Thymus (tissue), 11 donors: ENCODE data around the gene SAMD4B. TPM values are rescaled to one million over a fixed set of nuclear protein-coding genes. Genes with fewer than 3 reads are reported as not detected.

Source experiments
- DNase-seq, 9 donors: peaks; one replicate each; pipeline ENCODE4 v3.0.0-alpha.2; 2013; ENCODE audit warnings: low spot score in 9 of 9, low read depth in 6 of 9, missing footprints in 1 of 9
- H3K27ac ChIP-seq, 2 donors: one replicate each; pipeline ENCODE4 v1.5.1; 2013; ENCODE audit warnings: control low read depth in 1 of 2, low read depth in 1 of 2, low read length in 1 of 2, mild to moderate bottlenecking in 1 of 2, moderate library complexity in 1 of 2
- H3K27me3 ChIP-seq, 2 donors: one replicate each; pipeline ENCODE4 v1.5.1; 2013; ENCODE audit warnings: low read length in 1 of 2; ENCODE audit not compliant: control insufficient read depth in 2 of 2, insufficient read depth in 1 of 2
- H3K36me3 ChIP-seq, 2 donors: one replicate each; pipeline ENCODE4 v1.5.1; 2013; ENCODE audit warnings: low read length in 1 of 2, mild to moderate bottlenecking in 1 of 2, moderate library complexity in 1 of 2; ENCODE audit not compliant: control insufficient read depth in 2 of 2, insufficient read depth in 2 of 2
- H3K4me1 ChIP-seq, 2 donors: one replicate each; pipeline ENCODE4 v1.5.1; 2013; ENCODE audit warnings: low read length in 2 of 2; ENCODE audit not compliant: control insufficient read depth in 2 of 2, insufficient read depth in 2 of 2
- H3K4me3 ChIP-seq, 2 donors: one replicate each; pipeline ENCODE4 v1.5.1; 2013; ENCODE audit warnings: low read length in 2 of 2, control low read depth in 1 of 2, mild to moderate bottlenecking in 1 of 2
- H3K9me3 ChIP-seq, 2 donors: one replicate each; pipeline ENCODE4 v1.5.1; 2013; ENCODE audit warnings: low read length in 1 of 2, mild to moderate bottlenecking in 1 of 2; ENCODE audit not compliant: control insufficient read depth in 2 of 2, insufficient read depth in 1 of 2
- WGBS: extraction: QIAGEN DNeasy Blood & Tissue Kit; methylation state at CpG from one replicate; pipeline ENCODE4 v1.1.7; 2013; 5-methylcytosine and 5-hydroxymethylcytosine counted together
- polyA plus RNA-seq: library from polyadenylated mRNA; stranded (reverse); fragments of 200-250 nt; gene quantifications from one replicate; pipeline ENCODE4 v1.2.3, GENCODE V29; 2013
- total RNA-seq: library from RNA; stranded (reverse); fragments of 120-200 nt; gene quantifications from one replicate; pipeline ENCODE4 v1.2.4, GENCODE V29; 2013
- donor health status: healthy.

The SAMD4B gene
- total and polyA plus RNA-seq, 2 donors, result 11.7 to 64.9 TPM

DNA sequence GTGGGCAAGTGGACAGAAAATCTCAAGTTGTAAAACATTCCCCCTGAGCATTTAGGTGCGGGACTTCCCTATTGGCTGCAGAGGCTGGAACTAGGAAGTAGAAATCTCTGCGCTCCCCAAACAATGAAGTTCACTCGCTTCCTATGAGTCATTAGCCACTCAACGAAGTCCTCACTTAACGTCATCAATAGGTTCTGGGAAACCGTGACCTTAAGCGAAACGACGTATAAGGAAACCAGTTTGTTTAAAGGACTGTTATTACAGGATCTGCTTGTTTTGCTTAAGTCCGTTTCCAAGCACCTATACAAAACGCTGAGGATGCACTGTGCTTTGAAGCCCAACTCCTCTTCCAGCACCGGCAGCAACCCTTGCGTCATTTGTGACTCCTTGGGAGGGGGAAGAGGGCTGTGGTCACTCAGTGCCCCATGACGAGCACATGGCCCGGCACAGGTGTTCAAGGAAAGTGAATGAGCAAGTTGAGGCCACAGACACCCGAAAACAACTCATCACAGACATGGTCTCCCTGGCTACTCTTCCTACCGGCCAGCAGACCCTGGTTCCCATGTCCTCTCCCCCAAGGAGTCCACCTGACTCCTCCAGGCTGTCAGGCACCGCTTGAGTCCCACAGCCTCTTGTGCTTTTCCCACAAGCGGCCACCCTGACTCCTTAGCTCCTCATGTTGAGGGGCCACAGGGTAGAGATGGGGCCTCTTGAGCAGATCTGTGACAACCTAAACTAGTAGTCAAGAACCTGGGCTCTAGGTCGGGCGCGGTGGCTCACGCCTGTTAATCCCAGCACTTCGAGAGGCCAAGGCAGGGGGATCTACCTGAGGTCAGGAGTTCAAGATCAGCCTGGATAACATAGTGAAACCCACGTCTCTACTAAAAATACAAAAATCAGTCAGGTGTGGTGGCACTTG is 88.7 kb downstream of the SAMD4B start:
- peak in 1 of 9 donors; percentile 45 for DNase-seq
- 80% methylated on average over 25 of the region's 25 CpGs for WGBS
- no peaks in the 10 kb centered on the region for H3K9me3 ChIP-seq
- peaks cover 5 to 18% of the 10 kb centered on the region in 2 donors for H3K4me1 ChIP-seq
- peaks cover 0 to 9% of the 10 kb centered on the region in 2 donors for H3K27me3 ChIP-seq
- peaks cover 26 to 34% of the 10 kb centered on the region in 2 donors for H3K36me3 ChIP-seq
- H3K4me3 ChIP-seq, result no peak overlapping the region
- H3K27ac ChIP-seq, result peak overlapping the region; percentile 65 to 70

DNA sequence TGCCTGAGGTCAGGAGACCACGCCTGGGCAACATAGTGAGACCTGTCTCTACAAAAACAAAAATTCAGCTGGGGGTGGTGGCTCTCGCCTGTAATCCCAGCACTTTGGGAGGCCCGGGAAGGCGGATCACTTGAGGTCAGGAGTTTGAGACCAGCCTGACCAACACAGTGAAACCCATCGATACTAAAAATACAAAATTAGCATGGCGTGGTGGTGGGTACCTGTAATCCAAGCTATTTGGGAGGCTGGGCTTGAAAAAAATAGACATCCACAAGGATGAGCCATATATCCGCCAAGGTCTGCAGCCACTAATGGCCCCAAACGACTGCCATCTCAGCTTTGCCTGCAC is 90.4 kb downstream of the SAMD4B start:
- Histone ChIP-seq H3K27me3 (peaks cover 0 to 10% of the 10 kb centered on the region in 2 donors), H3K36me3 (peaks cover 26 to 34% of the 10 kb centered on the region in 2 donors), H3K9me3 (no peaks in the 10 kb centered on the region), H3K27ac (no peak overlapping the region), H3K4me3 (no peak overlapping the region), H3K4me1 (peaks cover 11 to 26% of the 10 kb centered on the region in 2 donors)
- 90% methylated on average over 8 of the region's 8 CpGs for WGBS
- no peak for DNase-seq

DNA sequence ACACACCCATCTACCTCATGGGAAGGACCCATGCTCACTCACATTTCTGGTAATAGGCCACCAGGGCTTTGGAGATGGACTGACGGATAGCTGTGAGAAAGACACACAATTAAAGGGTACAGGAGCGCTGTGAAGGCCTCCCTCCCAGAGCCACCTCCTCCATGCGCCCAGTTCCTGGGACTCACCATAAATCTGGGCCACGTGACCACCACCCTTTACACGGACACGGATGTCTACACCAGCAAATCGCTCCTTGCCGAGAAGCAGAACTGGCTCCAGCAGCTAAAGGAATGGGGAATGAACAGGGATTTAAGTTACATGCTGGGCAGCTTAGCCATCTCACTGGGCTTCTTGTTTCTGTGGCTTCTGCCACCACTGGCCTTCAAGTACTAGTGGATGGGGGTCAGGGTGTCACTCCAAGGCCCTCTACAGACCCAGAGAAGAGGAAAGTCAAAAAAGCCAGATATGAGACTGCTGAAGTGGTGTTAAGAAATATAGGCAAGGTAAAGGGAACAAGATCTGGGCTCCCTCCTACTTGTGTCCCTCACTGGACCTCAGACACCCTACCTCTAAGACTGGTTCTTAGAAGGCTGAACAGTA is 91.4 kb downstream of the SAMD4B start:
- Histone ChIP-seq H3K36me3 (peaks cover 26 to 34% of the 10 kb centered on the region in 2 donors), H3K4me1 (peaks cover 11 to 26% of the 10 kb centered on the region in 2 donors), H3K27ac (no peak overlapping the region), H3K4me3 (no peak overlapping the region), H3K27me3 (peaks cover 0 to 9% of the 10 kb centered on the region in 2 donors), H3K9me3 (no peaks in the 10 kb centered on the region)
- 98% methylated on average over 8 of the region's 8 CpGs for WGBS
- DNase-seq, result no peak

DNA sequence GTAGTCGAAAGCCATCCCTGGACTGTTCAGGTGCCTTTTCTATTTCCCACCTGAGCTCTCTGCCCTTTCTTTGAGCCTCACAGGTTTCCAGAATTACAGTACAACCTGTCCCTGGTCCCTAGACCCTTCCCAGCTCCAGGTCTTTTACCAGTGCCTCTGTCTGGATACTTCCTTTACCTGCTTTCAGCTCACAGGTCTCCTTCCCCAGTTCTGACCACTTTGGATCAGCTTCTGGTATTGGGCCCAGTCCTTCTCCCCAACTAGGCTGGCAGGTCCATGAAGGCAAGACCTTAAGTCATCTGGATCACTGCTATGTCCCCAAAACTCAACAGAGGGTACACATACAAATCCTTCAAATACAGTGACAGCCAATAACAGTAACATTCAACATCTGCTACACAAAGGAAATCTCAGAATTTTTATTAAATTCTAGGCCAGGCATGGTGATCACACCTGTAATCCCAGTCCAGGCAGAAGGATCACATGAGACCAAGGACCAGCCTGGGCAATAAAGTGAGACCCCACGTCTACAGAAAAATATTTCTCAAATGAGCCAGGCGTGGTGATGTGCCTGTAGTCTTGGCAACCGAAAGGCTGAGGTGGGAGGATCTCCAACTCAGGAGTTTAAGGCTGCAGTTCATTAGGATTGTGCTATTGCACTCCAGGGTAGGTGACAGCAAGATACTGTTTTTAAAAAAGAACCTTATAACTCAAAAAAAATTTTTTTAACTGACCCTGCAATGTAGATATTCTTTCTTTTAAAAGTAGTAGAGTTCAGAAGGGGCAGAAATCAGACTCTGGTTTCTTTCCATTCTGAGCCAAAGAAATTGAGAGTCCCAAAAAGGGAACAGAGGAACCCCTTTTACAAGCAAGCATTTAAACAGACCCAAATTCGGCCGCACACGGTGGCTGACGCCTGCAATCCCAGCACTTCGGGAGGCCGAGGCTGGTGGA is 92.2 kb downstream of the SAMD4B start:
- Histone ChIP-seq H3K27ac (no peak overlapping the region), H3K27me3 (peaks cover 0 to 6% of the 10 kb centered on the region in 2 donors), H3K9me3 (no peaks in the 10 kb centered on the region), H3K4me3 (peak overlapping the region; percentile 76 to 86), H3K36me3 (peaks cover 26 to 34% of the 10 kb centered on the region in 2 donors), H3K4me1 (peaks cover 11 to 26% of the 10 kb centered on the region in 2 donors)
- 76% methylated on average over 10 of the region's 10 CpGs for WGBS
- no peak for DNase-seq

Other genes with a start within 250 kb of the SAMD4B start
- 1.9 TPM for gene PAK4, start 216.6 kb upstream of the SAMD4B start, total RNA-seq
- 14.4 TPM for gene PAK4, start 216.6 kb upstream of the SAMD4B start, polyA plus RNA-seq
- 2.1 TPM for gene NCCRP1, start 145.5 kb upstream of the SAMD4B start, total RNA-seq
- 13.2 TPM for gene NCCRP1, start 145.5 kb upstream of the SAMD4B start, polyA plus RNA-seq
- not detected for gene SYCN, start 138.2 kb upstream of the SAMD4B start, total RNA-seq
- gene SYCN, start 138.2 kb upstream of the SAMD4B start, polyA plus RNA-seq, result not detected
- not detected for gene IFNL3, start 97.4 kb upstream of the SAMD4B start, total RNA-seq
- gene IFNL3, start 97.4 kb upstream of the SAMD4B start, polyA plus RNA-seq, result 0.07 TPM
- gene IFNL4, start 93.6 kb upstream of the SAMD4B start, total RNA-seq, result not detected
- 0.05 TPM for gene IFNL4, start 93.6 kb upstream of the SAMD4B start, polyA plus RNA-seq
- 0.14 TPM for gene IFNL2, start 74.0 kb upstream of the SAMD4B start, total RNA-seq
- gene IFNL2, start 74.0 kb upstream of the SAMD4B start, polyA plus RNA-seq, result 0.07 TPM
- not detected for gene IFNL1, start 46.0 kb upstream of the SAMD4B start, total RNA-seq
- 0.21 TPM for gene IFNL1, start 46.0 kb upstream of the SAMD4B start, polyA plus RNA-seq
- gene LRFN1, start 21.6 kb upstream of the SAMD4B start, total RNA-seq, result 0.42 TPM
- 2.6 TPM for gene LRFN1, start 21.6 kb upstream of the SAMD4B start, polyA plus RNA-seq
- gene GMFG, start 6.4 kb upstream of the SAMD4B start, total RNA-seq, result 519 TPM
- 531 TPM for gene GMFG, start 6.4 kb upstream of the SAMD4B start, polyA plus RNA-seq
- gene PAF1, start 48.7 kb downstream of the SAMD4B start, total RNA-seq, result 33.4 TPM
- gene PAF1, start 48.7 kb downstream of the SAMD4B start, polyA plus RNA-seq, result 40.1 TPM
- gene MED29, start 49.0 kb downstream of the SAMD4B start, total RNA-seq, result 15.8 TPM
- gene MED29, start 49.0 kb downstream of the SAMD4B start, polyA plus RNA-seq, result 27.8 TPM
- 15.8 TPM for gene ZFP36, start 64.4 kb downstream of the SAMD4B start, total RNA-seq
- gene ZFP36, start 64.4 kb downstream of the SAMD4B start, polyA plus RNA-seq, result 250 TPM
- gene PLEKHG2, start 70.2 kb downstream of the SAMD4B start, total RNA-seq, result 13.0 TPM
- gene PLEKHG2, start 70.2 kb downstream of the SAMD4B start, polyA plus RNA-seq, result 30.8 TPM
- gene RPS16, start 93.5 kb downstream of the SAMD4B start, total RNA-seq, result 788 TPM
- gene RPS16, start 93.5 kb downstream of the SAMD4B start, polyA plus RNA-seq, result 3,143 TPM
- 39.0 TPM for gene SUPT5H, start 103.2 kb downstream of the SAMD4B start, total RNA-seq
- 203 TPM for gene SUPT5H, start 103.2 kb downstream of the SAMD4B start, polyA plus RNA-seq
- 49.3 TPM for gene TIMM50, start 138.4 kb downstream of the SAMD4B start, total RNA-seq
- 44.0 TPM for gene TIMM50, start 138.4 kb downstream of the SAMD4B start, polyA plus RNA-seq
- 0.14 TPM for gene DLL3, start 156.5 kb downstream of the SAMD4B start, total RNA-seq
- gene DLL3, start 156.5 kb downstream of the SAMD4B start, polyA plus RNA-seq, result 0.14 TPM
- gene SELENOV, start 172.7 kb downstream of the SAMD4B start, total RNA-seq, result 0.19 TPM
- not detected for gene SELENOV, start 172.7 kb downstream of the SAMD4B start, polyA plus RNA-seq
- 4.3 TPM for gene EID2B, start 190.4 kb downstream of the SAMD4B start, total RNA-seq
- 10.6 TPM for gene EID2B, start 190.4 kb downstream of the SAMD4B start, polyA plus RNA-seq
- gene EID2, start 197.7 kb downstream of the SAMD4B start, total RNA-seq, result 12.6 TPM
- gene EID2, start 197.7 kb downstream of the SAMD4B start, polyA plus RNA-seq, result 29.3 TPM